ENCODE data around the gene GLRA3. TPM values are rescaled to one million over a fixed set of nuclear protein-coding genes. Genes with fewer than 3 reads are reported as not detected.

The GLRA3 gene
- total RNA-seq, 4 donors from 2014 or later = 0.04 TPM; not detected in 3

DNA sequence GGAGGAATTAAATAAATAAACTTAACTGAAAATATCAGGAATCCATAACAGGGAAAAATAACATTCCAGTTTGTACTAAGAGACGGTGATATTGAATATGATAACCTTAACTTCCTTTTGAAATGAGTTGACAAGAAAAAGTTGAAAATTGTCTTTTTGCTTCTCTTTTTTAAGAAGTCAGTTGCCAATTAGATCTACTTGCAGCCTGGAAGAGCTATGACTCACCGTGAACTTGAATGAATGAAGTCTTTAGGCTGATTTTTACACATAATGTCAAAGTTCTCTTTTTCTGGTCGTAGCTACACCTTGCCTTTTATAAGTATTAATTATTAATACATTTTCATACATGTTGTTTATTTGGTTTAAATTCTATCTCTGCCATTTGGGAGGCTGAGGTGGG lies 212.4 kb downstream of the GLRA3 start:
- no peak for DNase-seq (ENCODE audit: low spot score in 2 of 2)
- intact Hi-C loops (cut with DNase I; ENCODE audit: low total_unique reads) = no loop called here
- WGBS, 2 donors = 79% methylated on average over 3 of the region's 3 CpGs
- no peak overlapping the region for H3K4me3 ChIP-seq (ENCODE audit: low read depth, poor library complexity, severe bottlenecking)
- TF ChIP-seq, protein P1, sequence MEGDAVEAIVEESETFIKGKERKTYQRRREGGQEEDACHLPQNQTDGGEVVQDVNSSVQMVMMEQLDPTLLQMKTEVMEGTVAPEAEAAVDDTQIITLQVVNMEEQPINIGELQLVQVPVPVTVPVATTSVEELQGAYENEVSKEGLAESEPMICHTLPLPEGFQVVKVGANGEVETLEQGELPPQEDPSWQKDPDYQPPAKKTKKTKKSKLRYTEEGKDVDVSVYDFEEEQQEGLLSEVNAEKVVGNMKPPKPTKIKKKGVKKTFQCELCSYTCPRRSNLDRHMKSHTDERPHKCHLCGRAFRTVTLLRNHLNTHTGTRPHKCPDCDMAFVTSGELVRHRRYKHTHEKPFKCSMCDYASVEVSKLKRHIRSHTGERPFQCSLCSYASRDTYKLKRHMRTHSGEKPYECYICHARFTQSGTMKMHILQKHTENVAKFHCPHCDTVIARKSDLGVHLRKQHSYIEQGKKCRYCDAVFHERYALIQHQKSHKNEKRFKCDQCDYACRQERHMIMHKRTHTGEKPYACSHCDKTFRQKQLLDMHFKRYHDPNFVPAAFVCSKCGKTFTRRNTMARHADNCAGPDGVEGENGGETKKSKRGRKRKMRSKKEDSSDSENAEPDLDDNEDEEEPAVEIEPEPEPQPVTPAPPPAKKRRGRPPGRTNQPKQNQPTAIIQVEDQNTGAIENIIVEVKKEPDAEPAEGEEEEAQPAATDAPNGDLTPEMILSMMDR (IDR thresholded peaks at IDR 0.05) = no peak
- TF ChIP-seq POLR2A (IDR thresholded peaks at IDR 0.05) = no peak

DNA sequence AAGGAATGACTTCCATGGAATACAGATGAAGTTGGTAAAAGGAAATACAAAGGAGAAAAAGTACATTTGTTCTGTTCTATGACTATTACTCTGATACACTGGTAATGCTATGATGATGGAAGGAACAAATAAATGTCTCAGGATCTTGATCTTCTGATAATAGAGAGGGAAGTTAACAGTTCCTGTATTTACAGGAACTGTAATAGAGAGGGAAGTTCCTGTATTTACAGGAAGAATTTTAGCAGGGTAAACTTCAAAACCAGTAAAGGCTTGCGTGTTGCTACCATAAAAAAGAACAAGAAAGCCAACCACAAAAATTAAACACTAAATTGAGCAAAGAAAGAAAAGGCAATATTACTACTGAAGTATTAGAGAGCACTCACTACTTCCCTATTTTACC lies 215.1 kb downstream of the GLRA3 start:
- DNase-seq (ENCODE audit: low spot score in 2 of 2) = no peak
- no peak for TF ChIP-seq POLR2A (IDR thresholded peaks at IDR 0.05)
- TF ChIP-seq, protein P1 (IDR thresholded peaks at IDR 0.05) = no peak
- WGBS, 2 donors = 73 to 93% methylated on average over 1 of the region's 1 CpG
- H3K4me3 ChIP-seq (ENCODE audit: low read depth, poor library complexity, severe bottlenecking) = no peak overlapping the region
- intact Hi-C loops (cut with DNase I; ENCODE audit: low total_unique reads) = no loop called here

DNA sequence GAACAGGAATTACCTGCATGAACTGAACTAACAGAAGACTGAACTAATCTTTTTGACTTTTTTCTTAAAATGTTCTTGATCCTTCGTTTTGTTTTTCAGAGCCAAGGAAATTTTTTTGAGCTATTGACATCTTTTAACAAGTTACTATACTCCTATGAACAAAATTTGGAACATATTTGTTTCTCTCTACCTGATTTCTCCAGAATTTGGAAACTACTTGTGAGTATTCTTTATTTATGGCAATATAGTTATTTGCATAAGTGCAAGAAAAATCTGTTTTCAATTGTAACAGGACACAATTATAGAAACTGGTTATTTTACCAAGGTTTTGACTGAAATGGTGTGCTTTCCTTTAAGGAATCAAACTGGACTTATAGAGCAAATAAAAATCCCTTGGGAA lies 217.3 kb downstream of the GLRA3 start:
- intact Hi-C loops (cut with DNase I; ENCODE audit: low total_unique reads) = no loop called here
- 90 to 98% methylated on average over 1 of the region's 1 CpG for WGBS, 2 donors
- no peak for DNase-seq (ENCODE audit: low spot score in 2 of 2)
- no peak for TF ChIP-seq POLR2A (IDR thresholded peaks at IDR 0.05)
- TF ChIP-seq, protein P1 (IDR thresholded peaks at IDR 0.05) = no peak
- H3K4me3 ChIP-seq (ENCODE audit: low read depth, poor library complexity, severe bottlenecking) = no peak overlapping the region

DNA sequence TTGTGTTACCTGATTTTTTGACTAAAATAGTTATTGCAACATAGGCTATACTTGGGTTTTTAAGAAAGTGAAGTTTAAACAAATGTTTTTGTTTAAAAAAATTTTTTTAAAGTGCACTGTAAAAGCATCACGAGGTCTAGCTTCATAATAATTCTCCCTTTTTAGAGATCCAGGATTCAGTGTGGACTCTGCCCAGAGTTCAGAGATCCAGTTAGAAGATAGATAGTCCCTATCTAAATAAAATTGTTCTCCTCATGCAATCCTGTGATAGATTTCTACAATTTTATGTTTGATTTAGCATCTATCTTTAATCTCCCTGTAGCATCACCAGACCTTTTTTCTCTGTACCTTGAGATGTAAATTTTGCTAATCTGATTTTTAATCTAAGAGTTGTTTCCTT lies 221.3 kb downstream of the GLRA3 start:
- intact Hi-C loops (cut with DNase I; ENCODE audit: low total_unique reads) = no loop called here
- 69% methylated on average over 1 of the region's 1 CpG for WGBS, 2 donors
- TF ChIP-seq, protein P1 (IDR thresholded peaks at IDR 0.05) = no peak
- no peak for TF ChIP-seq POLR2A (IDR thresholded peaks at IDR 0.05)
- no peak overlapping the region for H3K4me3 ChIP-seq (ENCODE audit: low read depth, poor library complexity, severe bottlenecking)
- DNase-seq (ENCODE audit: low spot score in 2 of 2) = no peak

DNA sequence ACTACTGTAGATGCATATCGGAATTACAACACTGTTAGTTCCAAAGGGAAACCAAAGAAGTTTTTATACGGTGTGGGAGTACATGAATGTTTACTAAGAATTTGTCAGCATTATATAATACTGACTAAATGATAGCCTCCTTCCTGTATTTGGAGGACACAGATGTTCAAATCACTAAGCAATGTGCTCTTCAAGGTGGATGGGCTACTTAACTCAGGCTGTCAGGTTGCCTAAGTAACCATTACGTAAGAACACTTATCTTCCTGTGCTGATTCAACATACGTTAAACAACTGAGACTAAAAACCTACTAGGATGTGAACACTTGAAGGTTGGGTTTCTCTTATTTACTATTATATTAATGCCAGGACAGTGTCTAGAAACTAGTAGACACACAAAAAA lies 224.8 kb downstream of the GLRA3 start:
- DNase-seq (ENCODE audit: low spot score in 2 of 2) = no peak
- 42 to 59% methylated on average over 4 of the region's 4 CpGs for WGBS, 2 donors
- no peak overlapping the region for H3K4me3 ChIP-seq (ENCODE audit: low read depth, poor library complexity, severe bottlenecking)
- intact Hi-C loops (cut with DNase I; ENCODE audit: low total_unique reads) = no loop called here
- TF ChIP-seq, protein P1 (IDR thresholded peaks at IDR 0.05) = no peak
- TF ChIP-seq POLR2A (IDR thresholded peaks at IDR 0.05) = no peak

DNA sequence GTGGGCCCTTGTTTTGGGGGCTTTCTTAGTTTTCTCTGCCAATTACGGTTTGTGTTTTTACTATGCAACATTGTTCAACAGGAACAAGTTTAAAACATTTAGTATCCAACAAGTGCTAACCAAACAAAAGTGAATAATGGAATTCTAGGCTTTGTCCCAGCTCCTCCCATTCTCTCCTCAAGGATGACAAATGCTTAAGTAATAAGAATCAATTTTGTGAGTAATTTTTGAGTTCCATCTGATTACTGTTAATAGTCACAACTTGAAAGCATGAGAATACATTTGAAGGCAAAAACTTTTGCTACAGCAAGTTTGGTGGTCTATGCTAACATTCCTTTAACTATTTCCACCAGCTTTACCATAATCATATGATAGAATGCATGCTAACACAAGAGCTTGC lies 228.7 kb downstream of the GLRA3 start:
- no peak overlapping the region for H3K4me3 ChIP-seq (ENCODE audit: low read depth, poor library complexity, severe bottlenecking)
- DNase-seq (ENCODE audit: low spot score in 2 of 2) = no peak
- TF ChIP-seq, protein P1 (IDR thresholded peaks at IDR 0.05) = no peak
- no peak for TF ChIP-seq POLR2A (IDR thresholded peaks at IDR 0.05)
- 55 to 57% methylated on average over 1 of the region's 1 CpG for WGBS, 2 donors
- intact Hi-C loops (cut with DNase I; ENCODE audit: low total_unique reads) = no loop called here

All from lower leg skin (tissue), 4 donors.